Cardiac muscle cell (in vitro differentiated cells and primary cell): ENCODE results near the gene HAPLN1. TPM values are rescaled to one million over a fixed set of nuclear protein-coding genes. Genes with fewer than 3 reads are reported as not detected.

Experiments used
- DNase-seq, 2 donors: peaks; one replicate each; pipeline versions ENCODE4 v3.0.0 to v3.0.0-alpha.2; 2010 to 2017; ENCODE audit warnings: low read depth in 1 of 2, low spot score in 1 of 2
- H3K27ac ChIP-seq: fragments of 200-600 bp; sonication (generic); 2 replicates; pipeline ENCODE4 v1.5.1; 2016
- H3K27me3 ChIP-seq: fragments of 200-600 bp; sonication (generic); 2 replicates; pipeline ENCODE4 v1.6.0; 2016; ENCODE audit warnings: control low read depth
- H3K36me3 ChIP-seq: fragments of 200-600 bp; sonication (generic); 2 replicates; pipeline ENCODE4 v1.5.1; 2016; ENCODE audit warnings: control low read depth
- H3K4me1 ChIP-seq: fragments of 200-600 bp; sonication (generic); 2 replicates; pipeline ENCODE4 v1.8.1; 2017; ENCODE audit warnings: low read depth, mild to moderate bottlenecking, mixed run types
- H3K4me3 ChIP-seq: fragments of 200-600 bp; sonication (generic); 2 replicates; pipeline ENCODE4 v1.5.1; 2016; ENCODE audit warnings: mild to moderate bottlenecking
- H3K9me3 ChIP-seq: fragments of 200-600 bp; sonication (generic); 2 replicates; pipeline ENCODE4 v1.5.1; 2017; ENCODE audit warnings: low read depth, mild to moderate bottlenecking, control low read depth
- CTCF ChIP-seq: IDR thresholded peaks from 2 replicates; pipeline ENCODE4 v1.5.1; 2012; ENCODE audit warnings: low read depth, mild to moderate bottlenecking, low read length
- polyA plus RNA-seq: library from polyadenylated mRNA; unstranded; fragments of >200 nt; fragmentation: Nextera tagmentation; extraction: Ambion mirVana; gene quantifications from 2 replicates; pipeline ENCODE4 v1.2.1, GENCODE V29; 2016
- total RNA-seq: library from RNA; depleted of rRNA; stranded (reverse); fragments of >200 nt; gene quantifications from 2 replicates; pipeline ENCODE4 v1.2.3, GENCODE V29; 2016

Gene HAPLN1
- total and polyA plus RNA-seq, 2 experiments from 2014 or later: 9.9 to 11.9 TPM

- no peak for TF ChIP-seq CTCF
- Histone ChIP-seq H3K36me3 (no peaks in the 10 kb centered on the region), H3K27me3 (no peaks in the 10 kb centered on the region), H3K27ac (no peak overlapping the region), H3K4me1 (peaks cover 2% of the 10 kb centered on the region), H3K9me3 (no peaks in the 10 kb centered on the region), H3K4me3 (no peak overlapping the region)
- DNase-seq: no peak
These were observed 62.7 kb downstream of the HAPLN1 start for GRCh38 chr5:83657807-83658525.

GRCh38 chr5:83654427-83654994, 66.1 kb downstream of the HAPLN1 start:
- Histone ChIP-seq H3K4me1 (peaks cover 2% of the 10 kb centered on the region), H3K27ac (no peak overlapping the region), H3K27me3 (no peaks in the 10 kb centered on the region), H3K9me3 (no peaks in the 10 kb centered on the region), H3K36me3 (no peaks in the 10 kb centered on the region), H3K4me3 (no peak overlapping the region)
- DNase-seq: peak in 1 of 2 donors; percentile 12
- TF ChIP-seq CTCF: no peak

- Histone ChIP-seq H3K4me3 (no peak overlapping the region), H3K27ac (no peak overlapping the region), H3K36me3 (no peaks in the 10 kb centered on the region), H3K4me1 (peaks cover 2% of the 10 kb centered on the region), H3K9me3 (no peaks in the 10 kb centered on the region), H3K27me3 (no peaks in the 10 kb centered on the region)
- no peak for DNase-seq
- no peak for TF ChIP-seq CTCF
These were observed 67.0 kb downstream of the HAPLN1 start for GRCh38 chr5:83653669-83654068.

GRCh38 chr5:83645936-83646335, 74.7 kb downstream of the HAPLN1 start:
- Histone ChIP-seq H3K27ac (no peak overlapping the region), H3K27me3 (no peaks in the 10 kb centered on the region), H3K36me3 (no peaks in the 10 kb centered on the region), H3K4me1 (no peaks in the 10 kb centered on the region), H3K4me3 (no peak overlapping the region), H3K9me3 (no peaks in the 10 kb centered on the region)
- DNase-seq: peak in 1 of 2 donors; percentile 66
- TF ChIP-seq CTCF: no peak

GRCh38 chr5:83644301-83644700, 76.4 kb downstream of the HAPLN1 start:
- H3K27ac ChIP-seq: no peak overlapping the region
- no peaks in the 10 kb centered on the region for H3K4me1 ChIP-seq
- H3K27me3 ChIP-seq: no peaks in the 10 kb centered on the region
- no peaks in the 10 kb centered on the region for H3K36me3 ChIP-seq
- H3K9me3 ChIP-seq: no peaks in the 10 kb centered on the region
- TF ChIP-seq CTCF: no peak
- H3K4me3 ChIP-seq: no peak overlapping the region
- no peak for DNase-seq
